ENCODE data around the gene INF2. TPM values are rescaled to one million over a fixed set of nuclear protein-coding genes. Genes with fewer than 3 reads are reported as not detected.

Gene INF2
- total RNA-seq, 1 donor from 2014 or later: 126 TPM

GRCh38 chr14:104707608-104708595 lies 18.5 kb downstream of the INF2 start:
- Mint-ChIP-seq H3K27me3 (ENCODE audit: low read depth, unreplicated experiment) (no peaks in the 10 kb centered on the region), H3K4me1 (ENCODE audit: low read depth, unreplicated experiment) (peaks cover 4% of the 10 kb centered on the region), H3K27ac (ENCODE audit: unreplicated experiment) (no peak overlapping the region), H3K9me3 (ENCODE audit: unreplicated experiment) (no peaks in the 10 kb centered on the region), H3K36me3 (ENCODE audit: low read depth, unreplicated experiment) (peaks cover 15% of the 10 kb centered on the region), H3K4me3 (ENCODE audit: unreplicated experiment) (no peak overlapping the region)
- DNase-seq (ENCODE audit: low read depth) (no peak), FAIRE-seq (no peak)
- Histone ChIP-seq H3K79me2 (ENCODE audit: insufficient read depth, low read length) (no peaks in the 10 kb centered on the region), H4K20me1 (ENCODE audit: insufficient read depth, low read length) (peaks cover 19% of the 10 kb centered on the region), H3K4me2 (ENCODE audit: low read length) (no peak overlapping the region), H3K4me1 (ENCODE audit: insufficient read depth, low read length) (peaks cover 9% of the 10 kb centered on the region), H3K27me3 (ENCODE audit: insufficient read depth, low read length) (no peaks in the 10 kb centered on the region), H2AFZ (ENCODE audit: low read depth, low read length) (no peak overlapping the region), H3K9me3 (ENCODE audit: insufficient read depth, low read depth, low read length) (no peaks in the 10 kb centered on the region), H3K27ac (ENCODE audit: low read depth, low read length) (no peak overlapping the region), H3K9ac (ENCODE audit: low read length) (no peak overlapping the region), H3K4me3 (ENCODE audit: insufficient read depth, low read depth, low read length) (no peak overlapping the region), H3K36me3 (ENCODE audit: insufficient read depth, low read length) (peaks cover 9% of the 10 kb centered on the region)
- TF ChIP-seq, protein P1, sequence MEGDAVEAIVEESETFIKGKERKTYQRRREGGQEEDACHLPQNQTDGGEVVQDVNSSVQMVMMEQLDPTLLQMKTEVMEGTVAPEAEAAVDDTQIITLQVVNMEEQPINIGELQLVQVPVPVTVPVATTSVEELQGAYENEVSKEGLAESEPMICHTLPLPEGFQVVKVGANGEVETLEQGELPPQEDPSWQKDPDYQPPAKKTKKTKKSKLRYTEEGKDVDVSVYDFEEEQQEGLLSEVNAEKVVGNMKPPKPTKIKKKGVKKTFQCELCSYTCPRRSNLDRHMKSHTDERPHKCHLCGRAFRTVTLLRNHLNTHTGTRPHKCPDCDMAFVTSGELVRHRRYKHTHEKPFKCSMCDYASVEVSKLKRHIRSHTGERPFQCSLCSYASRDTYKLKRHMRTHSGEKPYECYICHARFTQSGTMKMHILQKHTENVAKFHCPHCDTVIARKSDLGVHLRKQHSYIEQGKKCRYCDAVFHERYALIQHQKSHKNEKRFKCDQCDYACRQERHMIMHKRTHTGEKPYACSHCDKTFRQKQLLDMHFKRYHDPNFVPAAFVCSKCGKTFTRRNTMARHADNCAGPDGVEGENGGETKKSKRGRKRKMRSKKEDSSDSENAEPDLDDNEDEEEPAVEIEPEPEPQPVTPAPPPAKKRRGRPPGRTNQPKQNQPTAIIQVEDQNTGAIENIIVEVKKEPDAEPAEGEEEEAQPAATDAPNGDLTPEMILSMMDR (IDR thresholded peaks at IDR 0.05; ENCODE audit: insufficient read depth, low read depth, low read length): no peak
- no peak for TF ChIP-seq EZH2 (IDR thresholded peaks at IDR 0.05; ENCODE audit: insufficient read depth, low read length)

- FAIRE-seq: no peak
- Histone ChIP-seq H3K79me2 (ENCODE audit: insufficient read depth, low read length) (no peaks in the 10 kb centered on the region), H3K9me3 (ENCODE audit: insufficient read depth, low read depth, low read length) (no peaks in the 10 kb centered on the region), H3K4me1 (ENCODE audit: insufficient read depth, low read length) (peaks cover 9% of the 10 kb centered on the region), H3K27me3 (ENCODE audit: insufficient read depth, low read length) (no peaks in the 10 kb centered on the region), H3K4me2 (ENCODE audit: low read length) (no peak overlapping the region), H3K4me3 (ENCODE audit: insufficient read depth, low read depth, low read length) (no peak overlapping the region), H2AFZ (ENCODE audit: low read depth, low read length) (no peak overlapping the region), H3K9ac (ENCODE audit: low read length) (no peak overlapping the region), H4K20me1 (ENCODE audit: insufficient read depth, low read length) (peaks cover 18% of the 10 kb centered on the region), H3K27ac (ENCODE audit: low read depth, low read length) (no peak overlapping the region), H3K36me3 (ENCODE audit: insufficient read depth, low read length) (peaks cover 9% of the 10 kb centered on the region)
- Mint-ChIP-seq H3K27ac (ENCODE audit: unreplicated experiment) (no peak overlapping the region), H3K36me3 (ENCODE audit: low read depth, unreplicated experiment) (peaks cover 13% of the 10 kb centered on the region), H3K9me3 (ENCODE audit: unreplicated experiment) (no peaks in the 10 kb centered on the region), H3K27me3 (ENCODE audit: low read depth, unreplicated experiment) (no peaks in the 10 kb centered on the region), H3K4me1 (ENCODE audit: low read depth, unreplicated experiment) (peaks cover 4% of the 10 kb centered on the region), H3K4me3 (ENCODE audit: unreplicated experiment) (no peak overlapping the region)
- TF ChIP-seq, protein P1 (IDR thresholded peaks at IDR 0.05; ENCODE audit: insufficient read depth, low read depth, low read length): peak; percentile 84
- no peak for TF ChIP-seq EZH2 (IDR thresholded peaks at IDR 0.05; ENCODE audit: insufficient read depth, low read length)
- no peak for DNase-seq (ENCODE audit: low read depth)
Observed at GRCh38 chr14:104708606-104709268, 19.3 kb downstream of the INF2 start.
